Glutamatergic neuron (in vitro differentiated cells): ENCODE data around the gene ST6GALNAC3. TPM values are rescaled to one million over a fixed set of nuclear protein-coding genes. Genes with fewer than 3 reads are reported as not detected.
A peak's percentile ranks its signal among the peaks of the same experiment; 100 is the strongest.

ENCODE experiments used
- DNase-seq: peaks from one replicate; pipeline ENCODE4 v3.0.0; 2022
- H3K27ac Mint-ChIP-seq: one replicate; pipeline ENCODE4 v1.8.0; 2020; ENCODE audit warnings: mild to moderate bottlenecking, mixed read lengths, inconsistent platforms; ENCODE audit not compliant: unreplicated experiment
- H3K27me3 Mint-ChIP-seq: one replicate; pipeline ENCODE4 v1.8.0; 2020; ENCODE audit warnings: mild to moderate bottlenecking, moderate library complexity, mixed read lengths, inconsistent platforms; ENCODE audit not compliant: unreplicated experiment
- H3K36me3 Mint-ChIP-seq: one replicate; pipeline ENCODE4 v1.8.0; 2020; ENCODE audit warnings: mild to moderate bottlenecking, mixed read lengths, inconsistent platforms; ENCODE audit not compliant: unreplicated experiment
- H3K4me1 Mint-ChIP-seq: one replicate; pipeline ENCODE4 v1.8.0; 2020; ENCODE audit warnings: mild to moderate bottlenecking, low read depth, mixed read lengths, inconsistent platforms; ENCODE audit not compliant: unreplicated experiment
- H3K4me3 Mint-ChIP-seq: one replicate; pipeline ENCODE4 v1.8.0; 2020; ENCODE audit warnings: mild to moderate bottlenecking, mixed read lengths, inconsistent platforms; ENCODE audit not compliant: unreplicated experiment
- H3K9me3 Mint-ChIP-seq: one replicate; pipeline ENCODE4 v1.8.0; 2020; ENCODE audit warnings: mild to moderate bottlenecking, moderate library complexity, mixed read lengths, inconsistent platforms; ENCODE audit not compliant: unreplicated experiment
- total RNA-seq: library from RNA; stranded (reverse); fragmentation: NEBNext Ultra II Directional; extraction: Animal tissue kit (Norgen Biotek cat#: 25700); gene quantifications from one replicate; pipeline ENCODE4 v1.2.1, GENCODE V29; 2021; ENCODE audit not compliant: unreplicated experiment
- TF ChIP-seq, protein P1 (sequence below): fragments of 200-600 bp; sonication (generic); IDR thresholded peaks from one replicate; pipeline ENCODE4 v1.5.0; 2021; ENCODE audit not compliant: partially characterized antibody, unreplicated experiment

Gene ST6GALNAC3
- total RNA-seq, 1 donor from 2014 or later: 6.5 TPM

DNA sequence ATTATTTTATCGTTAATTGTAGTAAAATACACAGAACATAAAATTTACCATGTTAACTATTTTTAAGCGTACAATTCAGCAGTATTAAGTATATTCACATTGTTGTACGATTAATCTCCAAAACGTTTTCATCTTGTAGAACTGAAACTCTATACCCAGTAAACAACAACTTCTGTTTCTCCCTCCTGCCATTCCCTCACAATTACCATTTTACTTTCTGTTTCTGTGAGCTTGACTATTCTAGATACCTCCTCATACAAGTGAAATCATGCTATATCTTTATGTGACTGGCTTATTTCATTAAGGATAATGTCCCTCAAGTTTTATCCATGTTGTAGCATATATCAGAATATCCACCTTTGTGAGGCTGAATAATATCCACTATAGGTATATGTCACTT, 156.8 kb downstream of the ST6GALNAC3 start:
- H3K36me3 Mint-ChIP-seq: peaks cover 3% of the 10 kb centered on the region
- no peaks in the 10 kb centered on the region for H3K27me3 Mint-ChIP-seq
- H3K27ac Mint-ChIP-seq: peak overlapping the region; percentile 9
- TF ChIP-seq, protein P1, sequence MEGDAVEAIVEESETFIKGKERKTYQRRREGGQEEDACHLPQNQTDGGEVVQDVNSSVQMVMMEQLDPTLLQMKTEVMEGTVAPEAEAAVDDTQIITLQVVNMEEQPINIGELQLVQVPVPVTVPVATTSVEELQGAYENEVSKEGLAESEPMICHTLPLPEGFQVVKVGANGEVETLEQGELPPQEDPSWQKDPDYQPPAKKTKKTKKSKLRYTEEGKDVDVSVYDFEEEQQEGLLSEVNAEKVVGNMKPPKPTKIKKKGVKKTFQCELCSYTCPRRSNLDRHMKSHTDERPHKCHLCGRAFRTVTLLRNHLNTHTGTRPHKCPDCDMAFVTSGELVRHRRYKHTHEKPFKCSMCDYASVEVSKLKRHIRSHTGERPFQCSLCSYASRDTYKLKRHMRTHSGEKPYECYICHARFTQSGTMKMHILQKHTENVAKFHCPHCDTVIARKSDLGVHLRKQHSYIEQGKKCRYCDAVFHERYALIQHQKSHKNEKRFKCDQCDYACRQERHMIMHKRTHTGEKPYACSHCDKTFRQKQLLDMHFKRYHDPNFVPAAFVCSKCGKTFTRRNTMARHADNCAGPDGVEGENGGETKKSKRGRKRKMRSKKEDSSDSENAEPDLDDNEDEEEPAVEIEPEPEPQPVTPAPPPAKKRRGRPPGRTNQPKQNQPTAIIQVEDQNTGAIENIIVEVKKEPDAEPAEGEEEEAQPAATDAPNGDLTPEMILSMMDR: no peak
- H3K4me1 Mint-ChIP-seq: peaks cover 15% of the 10 kb centered on the region
- H3K4me3 Mint-ChIP-seq: no peak overlapping the region
- DNase-seq: no peak
- no peaks in the 10 kb centered on the region for H3K9me3 Mint-ChIP-seq

DNA sequence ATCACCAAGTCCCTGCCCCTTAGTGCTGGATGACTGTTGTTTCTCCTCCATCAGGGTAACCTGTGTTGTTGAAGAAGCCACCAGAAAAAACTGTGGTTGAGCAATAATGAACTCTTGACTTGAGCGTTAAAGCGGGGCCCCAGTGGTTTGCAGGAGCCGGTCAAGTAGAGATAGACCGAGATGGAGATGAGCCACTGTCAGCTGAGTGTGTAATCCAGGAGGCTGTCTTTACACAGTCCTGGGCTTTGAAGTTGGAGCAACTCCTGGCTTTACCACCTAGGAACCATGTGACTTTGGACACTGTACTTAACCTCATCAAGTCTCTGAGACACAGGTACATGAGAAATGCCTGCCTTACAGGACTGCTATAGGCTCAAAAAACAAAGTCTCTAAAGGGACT, 158.1 kb downstream of the ST6GALNAC3 start:
- Mint-ChIP-seq H3K4me1 (peaks cover 15% of the 10 kb centered on the region), H3K4me3 (no peak overlapping the region), H3K27ac (no peak overlapping the region), H3K36me3 (no peaks in the 10 kb centered on the region), H3K27me3 (no peaks in the 10 kb centered on the region), H3K9me3 (no peaks in the 10 kb centered on the region)
- no peak for DNase-seq
- TF ChIP-seq, protein P1: no peak

DNA sequence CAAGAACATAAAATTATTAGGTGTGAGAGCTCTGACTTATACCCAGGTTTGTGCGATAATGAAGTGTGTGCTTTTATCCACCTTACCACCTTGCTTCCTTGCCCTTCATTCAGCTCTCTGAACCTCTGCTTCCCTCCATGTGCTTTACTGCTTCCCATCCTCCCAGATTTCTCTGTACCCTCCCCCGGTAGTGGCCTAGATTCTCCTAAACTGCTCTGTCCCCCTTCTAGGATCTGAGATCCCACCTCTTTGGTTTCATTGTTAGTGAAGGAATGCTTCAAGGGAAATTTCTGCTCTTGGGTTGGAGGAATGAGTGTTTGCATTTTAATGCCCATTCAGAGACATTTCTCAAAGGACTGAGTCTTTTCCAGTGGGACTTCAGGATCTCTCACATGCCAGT, 159.5 kb downstream of the ST6GALNAC3 start:
- no peak for DNase-seq
- Mint-ChIP-seq H3K4me3 (no peak overlapping the region), H3K36me3 (no peaks in the 10 kb centered on the region), H3K9me3 (no peaks in the 10 kb centered on the region), H3K27me3 (peaks cover 1% of the 10 kb centered on the region), H3K27ac (peak overlapping the region; percentile 38), H3K4me1 (peaks cover 28% of the 10 kb centered on the region)
- TF ChIP-seq, protein P1: no peak

DNA sequence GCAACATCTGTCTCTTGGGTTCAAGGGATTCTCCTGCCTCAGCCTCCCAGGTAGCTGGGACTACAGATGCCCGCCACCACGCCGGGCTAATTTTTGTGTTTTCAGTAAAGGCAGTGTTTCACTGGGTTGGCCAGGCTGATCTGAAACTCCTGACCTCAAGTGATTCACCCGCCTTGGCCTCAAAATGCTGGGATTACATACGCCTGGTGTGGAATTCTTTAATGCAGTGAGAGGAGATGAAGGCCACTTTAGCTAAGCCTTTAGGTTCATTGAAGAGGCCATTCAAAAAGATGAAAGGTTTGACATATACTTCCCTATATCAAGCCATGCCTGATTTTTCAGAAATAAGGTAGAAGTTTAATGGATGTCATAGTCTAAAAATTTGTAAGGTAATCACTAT, 162.7 kb downstream of the ST6GALNAC3 start:
- Mint-ChIP-seq H3K9me3 (no peaks in the 10 kb centered on the region), H3K4me1 (peaks cover 25% of the 10 kb centered on the region), H3K27ac (no peak overlapping the region), H3K4me3 (no peak overlapping the region), H3K27me3 (peaks cover 1% of the 10 kb centered on the region), H3K36me3 (no peaks in the 10 kb centered on the region)
- TF ChIP-seq, protein P1: no peak
- DNase-seq: no peak

- Mint-ChIP-seq H3K27ac (no peak overlapping the region), H3K4me3 (no peak overlapping the region), H3K9me3 (peaks cover 1% of the 10 kb centered on the region), H3K27me3 (peaks cover 1% of the 10 kb centered on the region), H3K36me3 (no peaks in the 10 kb centered on the region), H3K4me1 (peaks cover 25% of the 10 kb centered on the region)
- DNase-seq: no peak
- TF ChIP-seq, protein P1: no peak
Measured at GRCh38 chr1:76238094-76238628, 163.6 kb downstream of the ST6GALNAC3 start.
